Activated naive CD4-positive, alpha-beta T cell treated with anti-CD3 and anti-CD28 coated beads, Interleukin-2, amount 50 U/mL, for 72 hours (primary cell): ENCODE measurements around the gene GALNS. TPM values are rescaled to one million over a fixed set of nuclear protein-coding genes. Genes with fewer than 3 reads are reported as not detected.
"Not testable (repeated sequence)": the region's sequence is repeated elsewhere in the genome, so short reads cannot be mapped to it uniquely, and the experiment has no call there.

ENCODE experiments used
- ATAC-seq, 2 donors: fragments of 150-1000 bp; cut with Tn5 transposase; 2 replicates each; pipeline ENCODE4 v1.10.0; 2021; ENCODE audit warnings: mild to moderate bottlenecking in 2 of 2, moderate library complexity in 2 of 2
- DNase-seq, 2 donors: peaks; one replicate each; pipeline ENCODE4 v3.0.0; 2021 to 2022; ENCODE audit warnings: low spot score in 2 of 2
- H3K27ac Mint-ChIP-seq, 2 donors: one replicate each; pipeline ENCODE4 v1.8.0; 2022; ENCODE audit warnings: mild to moderate bottlenecking in 2 of 2, mixed read lengths in 2 of 2
- H3K36me3 Mint-ChIP-seq, 2 donors: one replicate each; pipeline ENCODE4 v1.8.0; 2022; ENCODE audit warnings: mixed read lengths in 2 of 2
- H3K9me3 Mint-ChIP-seq, 2 donors: one replicate each; pipeline ENCODE4 v1.8.0; 2022; ENCODE audit warnings: mixed read lengths in 2 of 2
- total RNA-seq, 2 donors: library from RNA; stranded (reverse); gene quantifications; one replicate each; pipeline ENCODE4 v1.2.3, GENCODE V29; 2022

The GALNS gene
- total RNA-seq, result 10 to 100 TPM; 29.3 to 50.3 TPM

- ATAC-seq, result peak; percentile 72 to 91
- H3K36me3 Mint-ChIP-seq, result peaks cover 7 to 16% of the 10 kb centered on the region in 2 donors
- peak; percentile 99 to 100 for DNase-seq
- H3K27ac Mint-ChIP-seq, result peak within 1 kb of the TSS; percentile 90 to 97
- no peaks in the 10 kb centered on the region for H3K9me3 Mint-ChIP-seq
Measured at GRCh38 chr16:88856828-88857727, at the start of gene GALNS, which contains the start of gene TRAPPC2L. GALNS (minus strand) TSS chr16:88856947; CDS start chr16:88856877, 70 bp downstream. TRAPPC2L (plus strand) TSS chr16:88857127; CDS start chr16:88857151, 24 bp downstream.

- ATAC-seq (peak in 1 of 2 donors; percentile 11), DNase-seq (no peak)
- H3K27ac Mint-ChIP-seq, result no peak overlapping the region
- H3K9me3 Mint-ChIP-seq, result no peaks in the 10 kb centered on the region
- no peaks in the 10 kb centered on the region for H3K36me3 Mint-ChIP-seq
Measured at GRCh38 chr16:88906020-88906419, 49.3 kb upstream of the GALNS start.

GRCh38 chr16:88905563-88905962, 48.8 kb upstream of the GALNS start:
- H3K36me3 Mint-ChIP-seq, result no peaks in the 10 kb centered on the region
- no peaks in the 10 kb centered on the region for H3K9me3 Mint-ChIP-seq
- peak in 1 of 2 donors; percentile 63 for ATAC-seq
- peak in 1 of 2 donors; percentile 17 for DNase-seq
- no peak overlapping the region for H3K27ac Mint-ChIP-seq

GRCh38 chr16:88904676-88905365, 48.1 kb upstream of the GALNS start:
- Mint-ChIP-seq H3K36me3 (no peaks in the 10 kb centered on the region), H3K9me3 (no peaks in the 10 kb centered on the region), H3K27ac (no peak overlapping the region)
- no peak for DNase-seq
- ATAC-seq, result peak in 1 of 2 donors; percentile 20

GRCh38 chr16:88903267-88903666, 46.5 kb upstream of the GALNS start:
- ATAC-seq, result no peak
- Mint-ChIP-seq H3K27ac (no peak overlapping the region), H3K9me3 (no peaks in the 10 kb centered on the region), H3K36me3 (no peaks in the 10 kb centered on the region)
- no peak for DNase-seq

GRCh38 chr16:88902744-88903143, 46.0 kb upstream of the GALNS start:
- H3K27ac Mint-ChIP-seq, result peak overlapping the region in 1 of 2 donors; percentile 39
- no peak for DNase-seq
- no peaks in the 10 kb centered on the region for H3K36me3 Mint-ChIP-seq
- no peak for ATAC-seq
- no peaks in the 10 kb centered on the region for H3K9me3 Mint-ChIP-seq

- DNase-seq, result no peak
- Mint-ChIP-seq H3K27ac (no peak overlapping the region), H3K36me3 (no peaks in the 10 kb centered on the region), H3K9me3 (no peaks in the 10 kb centered on the region)
- no peak for ATAC-seq
Measured at GRCh38 chr16:88901718-88902337, 45.1 kb upstream of the GALNS start.

- no peaks in the 10 kb centered on the region for H3K36me3 Mint-ChIP-seq
- ATAC-seq (no peak), DNase-seq (no peak)
- no peak overlapping the region for H3K27ac Mint-ChIP-seq
- no peaks in the 10 kb centered on the region for H3K9me3 Mint-ChIP-seq
Measured at GRCh38 chr16:88900662-88901052, 43.9 kb upstream of the GALNS start.

GRCh38 chr16:88899901-88900661, 43.3 kb upstream of the GALNS start:
- H3K9me3 Mint-ChIP-seq, result no peaks in the 10 kb centered on the region
- DNase-seq (no peak), ATAC-seq (no peak)
- no peaks in the 10 kb centered on the region for H3K36me3 Mint-ChIP-seq
- no peak overlapping the region for H3K27ac Mint-ChIP-seq

GRCh38 chr16:88897696-88898425, 41.1 kb upstream of the GALNS start:
- H3K9me3 Mint-ChIP-seq, result no peaks in the 10 kb centered on the region
- no peak for ATAC-seq
- H3K36me3 Mint-ChIP-seq, result no peaks in the 10 kb centered on the region
- DNase-seq, result no peak
- H3K27ac Mint-ChIP-seq, result no peak overlapping the region

GRCh38 chr16:88896238-88897070, 39.7 kb upstream of the GALNS start:
- Mint-ChIP-seq H3K36me3 (no peaks in the 10 kb centered on the region), H3K9me3 (no peaks in the 10 kb centered on the region), H3K27ac (no peak overlapping the region)
- DNase-seq, result no peak
- no peak for ATAC-seq

GRCh38 chr16:88895335-88895734, 38.6 kb upstream of the GALNS start:
- no peaks in the 10 kb centered on the region for H3K9me3 Mint-ChIP-seq
- ATAC-seq (no peak), DNase-seq (no peak)
- no peaks in the 10 kb centered on the region for H3K36me3 Mint-ChIP-seq
- H3K27ac Mint-ChIP-seq, result no peak overlapping the region

GRCh38 chr16:88894681-88895300, 38.0 kb upstream of the GALNS start:
- ATAC-seq, result no peak
- Mint-ChIP-seq H3K36me3 (no peaks in the 10 kb centered on the region), H3K9me3 (no peaks in the 10 kb centered on the region), H3K27ac (no peak overlapping the region)
- DNase-seq, result no peak

- H3K36me3 Mint-ChIP-seq, H3K9me3 Mint-ChIP-seq, DNase-seq, ATAC-seq, H3K27ac Mint-ChIP-seq: not testable (repeated sequence)
Measured at GRCh38 chr16:88894266-88894665, 37.5 kb upstream of the GALNS start.
